Measurements from ENCODE around the gene COL6A3. TPM values are rescaled to one million over a fixed set of nuclear protein-coding genes. Genes with fewer than 3 reads are reported as not detected.

Gene COL6A3
- polyA plus RNA-seq, 3 donors, result not detected

DNA sequence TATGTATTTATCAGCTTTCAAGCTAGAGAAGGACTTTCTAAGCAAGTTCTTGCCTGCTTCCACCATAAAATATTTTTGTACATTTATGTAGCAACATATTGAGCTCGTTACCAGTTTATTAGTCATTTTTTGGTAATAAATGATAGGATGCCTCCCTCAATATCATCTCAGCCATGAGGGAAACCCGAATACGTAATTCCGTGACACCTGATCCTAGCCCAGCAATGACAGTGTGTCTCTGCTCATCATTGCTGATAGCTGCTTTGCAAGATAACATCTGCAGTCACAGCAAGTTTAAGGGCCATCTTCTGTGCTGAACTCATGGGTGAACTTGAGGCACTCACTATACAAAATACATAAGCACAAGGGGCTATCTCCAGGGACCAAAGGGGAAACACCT is 62.2 kb downstream of the COL6A3 start:
- H3K27ac Mint-ChIP-seq, result no peak overlapping the region
- no peak overlapping the region for H3K9ac ChIP-seq (ENCODE audit: insufficient read depth, low read length, poor library complexity, severe bottlenecking)
- no peaks in the 10 kb centered on the region for H3K36me3 Mint-ChIP-seq
- no peak overlapping the region for H3K27ac ChIP-seq (ENCODE audit: low read depth in 1 of 2, low read length in 2 of 2)
- H3K36me3 ChIP-seq (replicated peaks in 1 of 2; ENCODE audit: control insufficient read depth in 1 of 2, insufficient read depth in 2 of 2, low read length in 2 of 2), result no peaks in the 10 kb centered on the region
- H2AFZ ChIP-seq (ENCODE audit: insufficient read depth, low read depth, low read length, poor library complexity, severe bottlenecking), result no peak overlapping the region
- H3K9me3 Mint-ChIP-seq, result peaks cover 0 to 2% (median 0%) of the 10 kb centered on the region in 7 donors
- no peak overlapping the region for H3K4me3 Mint-ChIP-seq
- peaks cover 0 to 4% of the 10 kb centered on the region in 2 donors for H3K27me3 ChIP-seq (ENCODE audit: control insufficient read depth in 2 of 2, insufficient read depth in 2 of 2, low read length in 2 of 2)
- no peaks in the 10 kb centered on the region for H3K9me3 ChIP-seq (replicated peaks in 1 of 2; ENCODE audit: control insufficient read depth in 1 of 2, insufficient read depth in 1 of 2, low read length in 2 of 2)
- H3K27me3 Mint-ChIP-seq (ENCODE audit: low read depth in 3 of 3), result peaks cover 12 to 18% (median 16%) of the 10 kb centered on the region in 3 donors
- TF ChIP-seq, protein P1, sequence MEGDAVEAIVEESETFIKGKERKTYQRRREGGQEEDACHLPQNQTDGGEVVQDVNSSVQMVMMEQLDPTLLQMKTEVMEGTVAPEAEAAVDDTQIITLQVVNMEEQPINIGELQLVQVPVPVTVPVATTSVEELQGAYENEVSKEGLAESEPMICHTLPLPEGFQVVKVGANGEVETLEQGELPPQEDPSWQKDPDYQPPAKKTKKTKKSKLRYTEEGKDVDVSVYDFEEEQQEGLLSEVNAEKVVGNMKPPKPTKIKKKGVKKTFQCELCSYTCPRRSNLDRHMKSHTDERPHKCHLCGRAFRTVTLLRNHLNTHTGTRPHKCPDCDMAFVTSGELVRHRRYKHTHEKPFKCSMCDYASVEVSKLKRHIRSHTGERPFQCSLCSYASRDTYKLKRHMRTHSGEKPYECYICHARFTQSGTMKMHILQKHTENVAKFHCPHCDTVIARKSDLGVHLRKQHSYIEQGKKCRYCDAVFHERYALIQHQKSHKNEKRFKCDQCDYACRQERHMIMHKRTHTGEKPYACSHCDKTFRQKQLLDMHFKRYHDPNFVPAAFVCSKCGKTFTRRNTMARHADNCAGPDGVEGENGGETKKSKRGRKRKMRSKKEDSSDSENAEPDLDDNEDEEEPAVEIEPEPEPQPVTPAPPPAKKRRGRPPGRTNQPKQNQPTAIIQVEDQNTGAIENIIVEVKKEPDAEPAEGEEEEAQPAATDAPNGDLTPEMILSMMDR (IDR thresholded peaks at IDR 0.05), result no peak
- H3K79me2 ChIP-seq (ENCODE audit: insufficient read depth, low read length), result no peaks in the 10 kb centered on the region
- no peak overlapping the region for H3K4me2 ChIP-seq (replicated peaks; ENCODE audit: extremely low read depth, low read length, poor library complexity, severe bottlenecking)
- intact Hi-C loops (cut with micrococcal nuclease), result no loop called here
- H3K4me1 Mint-ChIP-seq, result no peaks in the 10 kb centered on the region
- no peaks in the 10 kb centered on the region for H4K20me1 ChIP-seq (ENCODE audit: insufficient read depth, low read length)
- no peak overlapping the region for H3K4me3 ChIP-seq (replicated peaks in 1 of 3; ENCODE audit: low read depth in 2 of 3, low read length in 3 of 3)
- H3K4me1 ChIP-seq (ENCODE audit: control insufficient read depth in 1 of 2, insufficient read depth in 2 of 2, low read length in 2 of 2), result no peaks in the 10 kb centered on the region
- WGBS (ENCODE audit: insufficient coverage), result 96% methylated on average over 3 of the region's 4 CpGs
- DNase-seq, result no peak

DNA sequence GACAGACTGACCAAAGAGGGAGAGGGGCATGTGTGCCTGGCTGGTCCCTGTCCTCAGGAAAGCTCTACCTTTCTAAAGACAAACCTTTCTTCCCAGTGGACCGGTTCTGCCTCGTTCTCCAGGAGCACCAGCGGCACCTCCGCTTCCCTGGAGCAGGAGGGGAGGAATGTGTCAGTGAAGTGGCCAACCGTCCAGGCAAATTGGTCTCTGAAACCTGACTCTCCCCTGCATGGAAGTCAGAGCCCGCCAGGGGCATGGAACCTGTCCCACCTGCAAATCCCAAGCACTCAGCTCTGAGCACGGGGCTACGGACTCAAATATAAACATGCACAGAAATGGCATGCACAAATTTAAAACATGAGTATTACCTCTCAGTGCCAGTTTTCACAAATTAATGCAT is 62.9 kb downstream of the COL6A3 start:
- Histone ChIP-seq H3K27me3 (ENCODE audit: control insufficient read depth in 2 of 2, insufficient read depth in 2 of 2, low read length in 2 of 2) (peaks cover 0 to 4% of the 10 kb centered on the region in 2 donors), H3K79me2 (ENCODE audit: insufficient read depth, low read length) (no peaks in the 10 kb centered on the region), H3K4me3 (replicated peaks in 1 of 3; ENCODE audit: low read depth in 2 of 3, low read length in 3 of 3) (no peak overlapping the region), H3K4me2 (replicated peaks; ENCODE audit: extremely low read depth, low read length, poor library complexity, severe bottlenecking) (no peak overlapping the region), H3K9ac (ENCODE audit: insufficient read depth, low read length, poor library complexity, severe bottlenecking) (no peak overlapping the region), H3K27ac (ENCODE audit: low read depth in 1 of 2, low read length in 2 of 2) (no peak overlapping the region), H2AFZ (ENCODE audit: insufficient read depth, low read depth, low read length, poor library complexity, severe bottlenecking) (no peak overlapping the region), H4K20me1 (ENCODE audit: insufficient read depth, low read length) (no peaks in the 10 kb centered on the region), H3K9me3 (replicated peaks in 1 of 2; ENCODE audit: control insufficient read depth in 1 of 2, insufficient read depth in 1 of 2, low read length in 2 of 2) (no peaks in the 10 kb centered on the region), H3K4me1 (ENCODE audit: control insufficient read depth in 1 of 2, insufficient read depth in 2 of 2, low read length in 2 of 2) (no peaks in the 10 kb centered on the region), H3K36me3 (replicated peaks in 1 of 2; ENCODE audit: control insufficient read depth in 1 of 2, insufficient read depth in 2 of 2, low read length in 2 of 2) (no peaks in the 10 kb centered on the region)
- intact Hi-C loops (cut with micrococcal nuclease), result no loop called here
- no peaks in the 10 kb centered on the region for H3K4me1 Mint-ChIP-seq
- no peak overlapping the region for H3K4me3 Mint-ChIP-seq
- TF ChIP-seq, protein P1 (IDR thresholded peaks at IDR 0.05), result no peak
- no CpG with 5 or more reads among the region's 8 CpGs for WGBS (ENCODE audit: insufficient coverage)
- no peak for DNase-seq
- peak overlapping the region in 1 of 7 donors; percentile 11 for H3K27ac Mint-ChIP-seq
- H3K9me3 Mint-ChIP-seq, result peaks cover 0 to 2% (median 0%) of the 10 kb centered on the region in 7 donors
- no peaks in the 10 kb centered on the region for H3K36me3 Mint-ChIP-seq
- peaks cover 12 to 20% (median 16%) of the 10 kb centered on the region in 3 donors for H3K27me3 Mint-ChIP-seq (ENCODE audit: low read depth in 3 of 3)

Measured in CD14-positive monocyte (primary cell).